ENCODE data around the gene TRIM8. TPM values are rescaled to one million over a fixed set of nuclear protein-coding genes. Genes with fewer than 3 reads are reported as not detected.
A peak's percentile ranks its signal among the peaks of the same experiment; 100 is the strongest.

Gene TRIM8
- polyA plus RNA-seq, 1 donor from 2014 or later, result 71.5 TPM

- Mint-ChIP-seq H3K9me3 (no peaks in the 10 kb centered on the region), H3K27me3 (no peaks in the 10 kb centered on the region), H3K4me1 (peaks cover 0 to 2% (median 0%) of the 10 kb centered on the region in 3 donors), H3K4me3 (no peak overlapping the region), H3K36me3 (no peaks in the 10 kb centered on the region), H3K27ac (no peak overlapping the region)
Observed at GRCh38 chr10:102610441-102610887, 33.8 kb upstream of the TRIM8 start.

- H3K27ac Mint-ChIP-seq, result peak overlapping the region in 1 of 3 donors; percentile 35
- H3K9me3 Mint-ChIP-seq, result no peaks in the 10 kb centered on the region
- no peaks in the 10 kb centered on the region for H3K36me3 Mint-ChIP-seq
- H3K4me3 Mint-ChIP-seq, result no peak overlapping the region
- H3K27me3 Mint-ChIP-seq, result no peaks in the 10 kb centered on the region
- peaks cover 0 to 2% (median 0%) of the 10 kb centered on the region in 3 donors for H3K4me1 Mint-ChIP-seq
Observed at GRCh38 chr10:102611514-102612087, 32.7 kb upstream of the TRIM8 start.

- Mint-ChIP-seq H3K36me3 (no peaks in the 10 kb centered on the region), H3K4me3 (peak overlapping the region in 1 of 4 donors; percentile 25), H3K27me3 (no peaks in the 10 kb centered on the region), H3K27ac (peak overlapping the region in 1 of 3 donors; percentile 91), H3K4me1 (peaks cover 0 to 2% (median 0%) of the 10 kb centered on the region in 3 donors), H3K9me3 (no peaks in the 10 kb centered on the region)
Observed at GRCh38 chr10:102612964-102613275, 31.4 kb upstream of the TRIM8 start.

GRCh38 chr10:102613286-102613685, 31.0 kb upstream of the TRIM8 start:
- H3K9me3 Mint-ChIP-seq, result no peaks in the 10 kb centered on the region
- H3K27me3 Mint-ChIP-seq, result no peaks in the 10 kb centered on the region
- peaks cover 0 to 2% (median 0%) of the 10 kb centered on the region in 3 donors for H3K4me1 Mint-ChIP-seq
- H3K27ac Mint-ChIP-seq, result peak overlapping the region in 1 of 3 donors; percentile 91
- H3K4me3 Mint-ChIP-seq, result no peak overlapping the region
- no peaks in the 10 kb centered on the region for H3K36me3 Mint-ChIP-seq

- no peak overlapping the region for H3K27ac Mint-ChIP-seq
- no peaks in the 10 kb centered on the region for H3K36me3 Mint-ChIP-seq
- H3K9me3 Mint-ChIP-seq, result no peaks in the 10 kb centered on the region
- peaks cover 0 to 2% (median 0%) of the 10 kb centered on the region in 3 donors for H3K4me1 Mint-ChIP-seq
- no peaks in the 10 kb centered on the region for H3K27me3 Mint-ChIP-seq
- H3K4me3 Mint-ChIP-seq, result no peak overlapping the region
Observed at GRCh38 chr10:102613785-102614184, 30.5 kb upstream of the TRIM8 start.

- H3K27me3 Mint-ChIP-seq, result no peaks in the 10 kb centered on the region
- no peaks in the 10 kb centered on the region for H3K9me3 Mint-ChIP-seq
- H3K4me3 Mint-ChIP-seq, result no peak overlapping the region
- H3K4me1 Mint-ChIP-seq, result no peaks in the 10 kb centered on the region
- H3K36me3 Mint-ChIP-seq, result peaks cover 1% of the 10 kb centered on the region
- H3K27ac Mint-ChIP-seq, result no peak overlapping the region
Observed at GRCh38 chr10:102614888-102615287, 29.4 kb upstream of the TRIM8 start.

- no peak overlapping the region for H3K27ac Mint-ChIP-seq
- no peak overlapping the region for H3K4me3 Mint-ChIP-seq
- no peaks in the 10 kb centered on the region for H3K27me3 Mint-ChIP-seq
- peaks cover 1% of the 10 kb centered on the region for H3K36me3 Mint-ChIP-seq
- no peaks in the 10 kb centered on the region for H3K4me1 Mint-ChIP-seq
- no peaks in the 10 kb centered on the region for H3K9me3 Mint-ChIP-seq
Observed at GRCh38 chr10:102615361-102615760, 28.9 kb upstream of the TRIM8 start.

GRCh38 chr10:102616066-102616770, 28.1 kb upstream of the TRIM8 start:
- Mint-ChIP-seq H3K27me3 (no peaks in the 10 kb centered on the region), H3K27ac (peak overlapping the region in 1 of 3 donors; percentile 43), H3K4me3 (no peak overlapping the region), H3K9me3 (no peaks in the 10 kb centered on the region), H3K4me1 (no peaks in the 10 kb centered on the region), H3K36me3 (peaks cover 3% of the 10 kb centered on the region)

GRCh38 chr10:102617041-102617440, 27.2 kb upstream of the TRIM8 start:
- no peaks in the 10 kb centered on the region for H3K9me3 Mint-ChIP-seq
- H3K4me1 Mint-ChIP-seq, result no peaks in the 10 kb centered on the region
- H3K36me3 Mint-ChIP-seq, result peaks cover 3% of the 10 kb centered on the region
- no peak overlapping the region for H3K4me3 Mint-ChIP-seq
- no peaks in the 10 kb centered on the region for H3K27me3 Mint-ChIP-seq
- H3K27ac Mint-ChIP-seq, result no peak overlapping the region

GRCh38 chr10:102617816-102618215, 26.5 kb upstream of the TRIM8 start:
- Mint-ChIP-seq H3K27ac (no peak overlapping the region), H3K27me3 (no peaks in the 10 kb centered on the region), H3K4me3 (no peak overlapping the region), H3K4me1 (no peaks in the 10 kb centered on the region), H3K36me3 (peaks cover 3% of the 10 kb centered on the region), H3K9me3 (no peaks in the 10 kb centered on the region)

GRCh38 chr10:102619281-102619981, 24.8 kb upstream of the TRIM8 start:
- Mint-ChIP-seq H3K4me3 (no peak overlapping the region), H3K4me1 (no peaks in the 10 kb centered on the region), H3K9me3 (no peaks in the 10 kb centered on the region), H3K27me3 (no peaks in the 10 kb centered on the region), H3K36me3 (peaks cover 3% of the 10 kb centered on the region), H3K27ac (no peak overlapping the region)

- no peak overlapping the region for H3K27ac Mint-ChIP-seq
- H3K36me3 Mint-ChIP-seq, result peaks cover 3% of the 10 kb centered on the region
- H3K4me3 Mint-ChIP-seq, result no peak overlapping the region
- no peaks in the 10 kb centered on the region for H3K9me3 Mint-ChIP-seq
- no peaks in the 10 kb centered on the region for H3K27me3 Mint-ChIP-seq
- H3K4me1 Mint-ChIP-seq, result peaks cover 0 to 4% (median 2%) of the 10 kb centered on the region in 3 donors
Observed at GRCh38 chr10:102620138-102620590, 24.1 kb upstream of the TRIM8 start.

GRCh38 chr10:102620591-102621442, 23.5 kb upstream of the TRIM8 start:
- no peaks in the 10 kb centered on the region for H3K27me3 Mint-ChIP-seq
- no peaks in the 10 kb centered on the region for H3K9me3 Mint-ChIP-seq
- peaks cover 3% of the 10 kb centered on the region for H3K36me3 Mint-ChIP-seq
- peaks cover 0 to 9% (median 8%) of the 10 kb centered on the region in 3 donors for H3K4me1 Mint-ChIP-seq
- H3K27ac Mint-ChIP-seq, result no peak overlapping the region
- no peak overlapping the region for H3K4me3 Mint-ChIP-seq

- no peak overlapping the region for H3K27ac Mint-ChIP-seq
Observed at GRCh38 chr10:102621443-102622325, 22.6 kb upstream of the TRIM8 start.

More at GRCh38 chr10:102621443-102622325, 22.6 kb upstream of the TRIM8 start:
- Mint-ChIP-seq H3K27me3 (no peaks in the 10 kb centered on the region), H3K4me1 (peaks cover 0 to 9% (median 9%) of the 10 kb centered on the region in 3 donors), H3K4me3 (no peak overlapping the region), H3K9me3 (no peaks in the 10 kb centered on the region), H3K36me3 (peaks cover 3% of the 10 kb centered on the region)

Data from IgD-negative memory B cell (primary cell).